ENCODE measurements around the gene LTBP3. TPM values are rescaled to one million over a fixed set of nuclear protein-coding genes. Genes with fewer than 3 reads are reported as not detected.

Gene LTBP3
- total and polyA plus RNA-seq, 8 donors = 44.7 to 151 (median 68.6) TPM

DNA sequence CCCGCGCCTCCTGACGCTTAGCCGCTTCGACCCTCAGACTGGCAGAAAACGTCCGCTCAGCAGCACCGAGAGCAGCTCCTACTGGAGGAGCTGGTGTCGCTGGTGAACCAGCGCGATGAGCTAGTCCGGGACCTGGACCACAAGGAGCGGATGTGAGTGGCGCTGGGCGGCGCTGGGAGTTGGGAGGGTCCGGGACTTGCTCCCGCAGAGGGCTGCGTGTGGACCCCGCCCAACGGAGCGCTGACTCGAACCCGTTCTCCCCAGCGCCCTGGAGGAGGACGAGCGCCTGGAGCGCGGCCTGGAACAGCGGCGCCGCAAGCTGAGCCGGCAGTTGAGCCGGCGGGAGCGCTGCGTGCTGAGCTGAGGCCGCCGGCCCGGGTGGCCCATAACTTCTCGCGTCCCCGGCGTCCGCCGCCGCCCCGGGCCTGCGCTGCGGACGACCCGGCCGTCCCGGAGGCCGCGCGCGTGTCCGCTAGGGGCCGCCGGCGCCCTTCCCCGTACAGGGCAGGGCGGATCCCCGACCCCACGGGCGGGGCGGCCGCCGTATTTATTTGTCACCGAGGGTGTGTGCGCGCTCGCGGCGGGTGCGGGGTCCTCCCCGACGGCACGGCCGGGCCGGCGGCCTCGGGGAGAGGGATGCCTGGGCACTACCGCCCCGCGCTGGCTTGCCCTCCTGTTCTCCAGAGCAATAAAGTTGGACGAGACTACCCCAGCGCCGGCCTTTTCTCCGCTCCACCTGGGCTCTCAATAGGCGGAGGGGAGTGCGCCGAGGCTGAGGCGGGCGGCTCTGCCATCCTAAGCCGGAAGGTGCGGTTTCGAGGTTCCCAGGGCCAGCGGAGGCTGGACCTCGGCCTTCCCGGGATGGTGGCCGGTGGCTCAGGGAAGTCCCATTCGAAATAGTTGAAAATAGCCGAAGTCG, 34.0 kb upstream of the LTBP3 start:
- FAIRE-seq = no peak
- Histone ChIP-seq H3K4me3 (peak overlapping the region in 2 of 4 donors; percentile 31 to 36), H3K4me1 (no peaks in the 10 kb centered on the region)

DNA sequence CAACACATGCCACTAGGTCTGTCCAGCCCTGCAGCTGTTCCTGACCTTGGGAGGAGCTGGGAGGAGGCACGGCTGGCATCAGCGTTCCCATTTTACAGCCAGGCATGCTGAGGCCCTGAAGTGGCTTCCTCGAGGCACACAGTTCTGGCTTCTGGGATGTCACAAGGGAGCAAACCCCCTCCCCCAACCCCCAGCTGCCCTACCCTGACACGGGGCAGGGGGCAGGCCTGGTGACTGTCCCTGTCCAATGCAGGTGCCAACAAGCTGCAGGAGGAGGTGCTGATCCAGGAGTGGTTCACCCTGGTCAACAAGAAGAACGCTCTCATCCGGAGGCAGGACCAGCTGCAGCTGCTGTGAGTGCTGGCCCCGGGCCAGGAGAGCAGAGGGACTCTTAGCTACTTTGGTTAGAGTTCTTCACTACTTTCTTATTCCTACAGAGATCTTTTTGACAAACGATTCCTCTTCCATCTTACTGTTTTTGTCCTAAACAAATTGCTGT, 32.1 kb upstream of the LTBP3 start:
- Histone ChIP-seq H3K36me3 (no peaks in the 10 kb centered on the region), H3K4me1 (no peaks in the 10 kb centered on the region), H3K27me3 (no peaks in the 10 kb centered on the region), H3K4me3 (no peak overlapping the region), H3K9me3 (no peaks in the 10 kb centered on the region), H3K27ac (no peak overlapping the region)
- FAIRE-seq (no peak), ATAC-seq (no peak), DNase-seq (peak in 2 of 6 donors; percentile 41 to 62)
- WGBS, 2 donors = 45 to 57% methylated on average over 8 of the region's 8 CpGs
- intact Hi-C loops (cut with DNase I) = no loop called here
- TF ChIP-seq, protein P1, sequence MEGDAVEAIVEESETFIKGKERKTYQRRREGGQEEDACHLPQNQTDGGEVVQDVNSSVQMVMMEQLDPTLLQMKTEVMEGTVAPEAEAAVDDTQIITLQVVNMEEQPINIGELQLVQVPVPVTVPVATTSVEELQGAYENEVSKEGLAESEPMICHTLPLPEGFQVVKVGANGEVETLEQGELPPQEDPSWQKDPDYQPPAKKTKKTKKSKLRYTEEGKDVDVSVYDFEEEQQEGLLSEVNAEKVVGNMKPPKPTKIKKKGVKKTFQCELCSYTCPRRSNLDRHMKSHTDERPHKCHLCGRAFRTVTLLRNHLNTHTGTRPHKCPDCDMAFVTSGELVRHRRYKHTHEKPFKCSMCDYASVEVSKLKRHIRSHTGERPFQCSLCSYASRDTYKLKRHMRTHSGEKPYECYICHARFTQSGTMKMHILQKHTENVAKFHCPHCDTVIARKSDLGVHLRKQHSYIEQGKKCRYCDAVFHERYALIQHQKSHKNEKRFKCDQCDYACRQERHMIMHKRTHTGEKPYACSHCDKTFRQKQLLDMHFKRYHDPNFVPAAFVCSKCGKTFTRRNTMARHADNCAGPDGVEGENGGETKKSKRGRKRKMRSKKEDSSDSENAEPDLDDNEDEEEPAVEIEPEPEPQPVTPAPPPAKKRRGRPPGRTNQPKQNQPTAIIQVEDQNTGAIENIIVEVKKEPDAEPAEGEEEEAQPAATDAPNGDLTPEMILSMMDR (IDR thresholded peaks at IDR 0.05) = no peak

More for the DNA sequence above, 34.0 kb upstream of the LTBP3 start:
- Histone ChIP-seq H3K36me3 (no peaks in the 10 kb centered on the region), H3K27ac (peak overlapping the region in 1 of 4 donors; percentile 33), H3K27me3 (no peaks in the 10 kb centered on the region), H3K9me3 (no peaks in the 10 kb centered on the region)
- TF ChIP-seq, protein P1 (IDR thresholded peaks at IDR 0.05) = peak in 2 of 4 donors; percentile 8 to 17
- ATAC-seq (peak; percentile 36 to 76 (median 72)), DNase-seq (peak in 4 of 6 donors; percentile 44 to 81 (median 70))
- 18 to 20% methylated on average over 84 to 106 of the region's 106 CpGs for WGBS, 2 donors
- intact Hi-C loops (cut with DNase I) = no loop called here

- H3K27ac ChIP-seq = no peak overlapping the region
- ATAC-seq (no peak), DNase-seq (peak in 2 of 6 donors; percentile 34 to 73), FAIRE-seq (no peak)
- no peaks in the 10 kb centered on the region for H3K27me3 ChIP-seq
- no peaks in the 10 kb centered on the region for H3K9me3 ChIP-seq
- H3K4me3 ChIP-seq = no peak overlapping the region
- TF ChIP-seq, protein P1 (IDR thresholded peaks at IDR 0.05) = no peak
- intact Hi-C loops (cut with DNase I) = loop anchor here in 1 of 3 donors (10.0 kb wide), 1 partner anchor 55 kb away; no protein-coding TSS in a partner anchor
- 84 to 85% methylated on average over 9 of the region's 9 CpGs for WGBS, 2 donors
- H3K4me1 ChIP-seq = no peaks in the 10 kb centered on the region
- no peaks in the 10 kb centered on the region for H3K36me3 ChIP-seq
Observed at GRCh38 chr11:65589444-65590239, 31.5 kb upstream of the LTBP3 start.

DNA sequence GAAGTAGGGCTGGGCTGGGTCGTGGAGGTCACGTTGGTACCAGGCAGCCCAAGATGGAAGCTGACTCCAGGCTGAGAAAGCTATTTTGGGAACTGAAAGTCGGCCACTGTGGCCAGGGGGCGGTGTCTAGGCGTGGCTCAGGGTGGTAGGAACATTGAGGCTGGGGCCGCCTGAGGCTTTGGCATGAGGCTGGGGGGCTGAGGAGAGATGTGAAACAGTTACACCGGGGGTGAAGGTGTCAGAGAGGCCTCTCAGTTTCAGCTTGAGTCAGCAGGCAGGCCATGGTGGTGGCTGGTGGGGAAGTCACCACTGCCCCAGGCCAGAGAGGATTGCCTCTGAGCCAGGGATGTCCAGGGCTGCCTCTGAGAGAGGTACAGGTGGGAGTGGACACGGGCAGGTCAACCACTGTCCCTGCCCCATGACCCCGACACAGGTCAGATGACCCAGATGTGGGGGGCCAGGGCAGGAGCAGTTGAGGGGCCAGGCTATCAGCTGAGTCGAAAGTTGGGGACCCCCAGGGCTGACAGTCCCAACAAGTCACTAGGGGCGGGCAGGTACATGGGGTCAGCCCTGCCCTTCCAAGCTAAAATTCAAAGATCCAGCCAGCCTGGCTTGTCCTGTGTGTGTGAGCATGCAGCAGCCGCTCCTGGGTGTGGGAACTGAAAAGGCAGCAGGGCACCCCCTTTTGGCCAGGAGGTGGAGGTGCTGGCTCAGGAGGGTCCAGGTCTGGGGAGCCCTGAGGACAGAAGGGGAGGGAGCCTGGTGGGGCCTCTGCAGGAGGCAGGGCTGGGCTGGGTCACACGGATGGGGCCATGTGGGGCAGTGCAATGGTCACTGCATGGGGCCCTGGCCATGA, 30.3 kb upstream of the LTBP3 start:
- no peaks in the 10 kb centered on the region for H3K9me3 ChIP-seq
- no peak overlapping the region for H3K4me3 ChIP-seq
- intact Hi-C loops (cut with DNase I) = loop anchor here in 1 of 3 donors (10.0 kb wide), 1 partner anchor 54 kb away; no protein-coding TSS in a partner anchor
- ATAC-seq (peak; percentile 35 to 74 (median 69)), FAIRE-seq (no peak), DNase-seq (peak in 4 of 6 donors; percentile 64 to 82 (median 70))
- H3K4me1 ChIP-seq = no peaks in the 10 kb centered on the region
- no peaks in the 10 kb centered on the region for H3K36me3 ChIP-seq
- no peak overlapping the region for H3K27ac ChIP-seq
- TF ChIP-seq, protein P1 (IDR thresholded peaks at IDR 0.05) = peak in 3 of 4 donors; percentile 14 to 50 (median 50)
- 51 to 63% methylated on average over 13 of the region's 13 CpGs for WGBS, 2 donors
- no peaks in the 10 kb centered on the region for H3K27me3 ChIP-seq
